HG03064 (cell line): ENCODE results near the gene SH3RF3.

Experiments
- ATAC-seq: cut with Tn5 transposase; IDR thresholded peaks from one replicate; pipeline ENCODE4 v1.9.1; 2021; ENCODE audit warnings: low read depth; ENCODE audit not compliant: unreplicated experiment

Gene SH3RF3

DNA sequence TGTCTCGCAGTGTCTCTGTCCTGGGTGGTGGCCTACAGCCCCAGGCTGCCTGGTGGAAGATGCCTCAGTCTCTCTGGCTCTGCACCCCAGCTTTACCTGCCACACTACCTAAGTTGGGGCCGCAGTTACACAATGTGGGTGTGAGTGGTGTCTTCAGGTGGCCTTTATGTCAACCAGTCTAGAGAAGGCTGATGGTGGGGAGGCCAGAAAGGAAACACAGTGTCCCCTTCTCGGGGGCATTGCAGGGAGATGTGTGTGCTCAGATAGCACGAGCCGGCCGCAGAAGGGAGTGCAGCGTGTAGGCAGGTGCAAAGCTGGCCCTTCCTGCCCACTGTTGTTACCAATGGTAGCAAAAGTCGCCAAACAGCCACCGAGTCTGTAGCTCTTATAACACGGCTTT, 216.1 kb downstream of the SH3RF3 start:
- ATAC-seq = no peak

- ATAC-seq = no peak
Measured at GRCh38 chr2:109345653-109346480, 216.9 kb downstream of the SH3RF3 start.

DNA sequence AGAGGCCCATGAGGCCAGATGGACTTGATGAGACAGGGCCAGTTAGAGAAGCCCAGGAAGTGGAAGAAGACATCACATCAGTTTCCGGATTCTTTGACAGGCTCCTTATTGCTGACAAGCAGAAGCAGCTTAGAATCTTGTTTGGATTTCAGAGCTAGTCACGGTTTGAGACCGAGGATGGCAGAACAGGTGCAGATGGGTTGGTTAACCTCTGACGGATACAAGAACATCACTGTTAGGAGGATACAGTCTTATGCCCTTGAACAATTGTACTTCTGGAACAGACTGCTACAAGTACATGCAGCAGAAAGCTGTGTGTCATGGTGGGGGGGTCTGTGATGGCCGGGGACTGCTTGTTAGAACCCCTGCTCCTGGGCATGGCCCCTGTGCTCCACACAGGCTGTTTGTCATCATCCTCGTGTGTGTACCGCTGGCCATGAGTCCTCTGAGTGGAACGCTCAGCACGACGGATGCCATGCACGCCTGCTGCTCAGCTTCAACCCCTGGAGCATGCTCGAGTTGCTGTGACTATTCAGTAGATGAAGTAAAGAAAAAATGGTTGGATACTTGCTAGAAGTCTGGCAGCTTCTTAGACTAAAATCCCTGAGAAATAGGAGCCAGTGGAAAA, 217.7 kb downstream of the SH3RF3 start:
- ATAC-seq = no peak

- no peak for ATAC-seq
Measured at GRCh38 chr2:109347626-109348025, 218.6 kb downstream of the SH3RF3 start.

GRCh38 chr2:109348190-109348589, 219.2 kb downstream of the SH3RF3 start:
- ATAC-seq = no peak

DNA sequence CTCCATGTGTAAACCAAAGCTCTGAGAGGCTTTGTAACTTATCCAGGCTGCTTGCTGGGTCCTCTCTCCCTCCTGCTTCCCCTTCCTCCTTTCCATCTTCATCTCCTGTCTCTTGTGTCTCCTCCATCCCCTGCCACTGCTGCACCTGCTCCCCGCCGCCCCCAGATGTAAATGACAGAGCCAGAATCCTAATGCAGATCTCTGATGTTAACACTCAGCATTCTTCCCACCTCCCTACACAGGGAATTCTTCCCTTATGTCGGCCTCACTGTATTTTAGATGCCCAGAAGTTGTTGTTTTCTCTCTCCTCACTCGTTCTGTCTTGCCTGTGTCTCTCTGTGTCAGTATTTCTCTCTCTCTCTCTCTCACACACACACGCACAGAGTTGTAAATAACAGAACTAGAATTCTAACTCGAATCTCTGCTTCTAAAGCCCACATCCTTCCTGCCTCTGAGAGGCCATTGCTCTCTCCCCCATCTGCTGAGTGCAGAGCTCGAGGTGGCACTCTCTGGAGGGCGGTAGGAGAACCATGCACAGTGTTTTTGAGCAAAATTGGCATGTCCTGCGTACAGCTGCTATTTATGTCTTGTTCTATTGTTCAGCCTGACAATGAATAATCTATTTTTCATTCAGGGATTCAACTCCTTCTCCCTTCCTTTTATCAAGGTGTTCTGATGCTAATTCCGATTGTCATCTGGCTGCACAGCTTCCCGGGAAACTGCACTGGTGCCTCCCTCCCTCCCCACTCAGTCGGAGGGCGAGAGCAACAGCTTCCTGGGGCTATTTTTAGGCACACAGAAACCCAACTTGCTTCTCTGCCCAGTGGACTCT, 219.9 kb downstream of the SH3RF3 start:
- peak; percentile 76 for ATAC-seq

DNA sequence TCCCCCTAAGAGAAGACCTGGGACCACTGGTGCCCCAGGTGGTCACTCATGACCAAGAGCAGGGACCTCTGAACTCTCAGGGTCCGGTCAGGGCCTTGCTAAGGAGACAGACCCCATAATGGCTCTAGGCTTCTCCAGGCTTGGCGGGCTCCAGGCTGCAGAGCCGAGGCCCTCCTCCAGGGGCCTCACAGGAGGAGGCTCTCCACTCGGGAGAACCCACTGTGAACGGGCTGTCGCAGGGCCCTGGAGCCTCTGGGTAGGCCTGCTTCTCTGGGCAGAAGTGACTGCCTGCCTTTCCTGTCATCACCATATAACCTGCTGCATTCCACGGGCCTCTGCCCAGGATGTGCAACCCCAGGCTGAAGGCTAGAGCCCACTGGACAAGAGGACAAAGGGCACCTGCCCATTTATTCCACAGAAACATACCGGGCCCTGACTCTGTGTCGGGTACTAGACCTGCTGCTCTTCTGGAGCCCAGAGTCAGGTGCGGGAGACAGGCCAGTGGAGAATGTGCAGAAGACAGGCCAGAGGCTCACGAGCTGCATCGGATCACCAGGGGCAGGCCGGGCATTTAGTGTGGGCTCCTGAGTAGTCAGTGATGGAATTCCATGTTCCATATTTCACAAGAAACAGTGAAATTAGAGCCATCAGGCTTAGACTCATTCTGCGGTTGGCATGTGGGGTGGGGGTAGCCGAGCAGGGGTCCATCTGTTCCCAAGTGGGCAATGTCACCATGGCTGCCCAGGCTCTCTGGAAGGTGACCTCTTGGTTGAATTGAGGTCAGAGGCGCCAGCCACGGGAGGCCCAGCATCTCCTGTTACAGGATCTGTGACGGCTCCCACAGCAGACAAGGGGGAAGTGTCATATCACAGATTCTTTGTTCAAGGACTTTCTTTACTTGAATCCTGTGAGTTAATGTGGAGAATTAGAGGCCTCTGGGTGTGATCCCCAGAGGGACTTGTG, 220.8 kb downstream of the SH3RF3 start:
- ATAC-seq = no peak

DNA sequence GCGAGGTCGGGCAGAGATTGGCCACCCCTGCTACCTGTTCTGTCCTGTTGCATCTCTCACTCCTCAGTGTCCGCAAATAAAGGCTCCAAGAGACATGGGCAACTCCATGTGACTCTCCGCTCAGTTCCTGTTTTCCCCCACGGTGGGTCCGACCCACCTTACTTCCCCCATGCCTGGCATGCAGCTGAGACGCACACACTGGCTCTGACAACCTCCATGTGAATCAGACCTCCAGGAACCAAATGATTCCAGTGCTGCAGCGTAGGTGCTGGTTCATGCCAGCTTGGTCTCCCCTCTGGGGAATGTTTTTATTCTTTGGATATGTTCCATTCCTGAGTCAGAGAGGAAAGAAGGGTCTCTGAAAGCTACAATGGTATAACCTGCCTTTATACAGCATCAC, 221.5 kb downstream of the SH3RF3 start:
- ATAC-seq = no peak

DNA sequence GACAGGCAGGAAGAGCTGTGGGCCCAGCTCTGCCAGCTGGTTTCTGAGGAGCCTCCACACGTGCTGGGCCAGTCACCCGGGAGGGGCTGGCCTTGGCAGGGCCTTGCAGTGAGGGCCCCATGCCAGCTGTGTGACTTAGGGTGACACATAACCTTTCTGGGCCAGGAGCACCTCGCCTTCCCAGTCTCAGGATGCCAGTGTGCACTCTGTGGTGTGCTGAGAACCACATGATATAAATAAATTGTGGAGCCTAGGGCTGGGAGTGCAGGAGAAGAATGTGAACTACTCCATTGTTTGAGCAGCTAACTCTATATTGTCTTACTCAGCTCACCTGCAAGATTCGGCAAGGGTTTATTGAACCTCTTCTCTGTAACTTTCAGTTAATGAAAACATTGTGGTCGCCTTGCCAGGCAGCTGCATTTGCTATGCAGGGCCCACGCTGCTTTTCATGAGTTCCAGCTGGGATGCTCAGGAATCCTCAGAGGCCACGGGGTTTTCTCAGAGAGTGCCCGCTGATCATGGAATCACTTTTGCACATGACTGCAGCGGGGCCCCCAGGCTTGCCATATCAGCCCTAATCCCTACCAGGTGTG, 222.3 kb downstream of the SH3RF3 start:
- ATAC-seq = no peak

DNA sequence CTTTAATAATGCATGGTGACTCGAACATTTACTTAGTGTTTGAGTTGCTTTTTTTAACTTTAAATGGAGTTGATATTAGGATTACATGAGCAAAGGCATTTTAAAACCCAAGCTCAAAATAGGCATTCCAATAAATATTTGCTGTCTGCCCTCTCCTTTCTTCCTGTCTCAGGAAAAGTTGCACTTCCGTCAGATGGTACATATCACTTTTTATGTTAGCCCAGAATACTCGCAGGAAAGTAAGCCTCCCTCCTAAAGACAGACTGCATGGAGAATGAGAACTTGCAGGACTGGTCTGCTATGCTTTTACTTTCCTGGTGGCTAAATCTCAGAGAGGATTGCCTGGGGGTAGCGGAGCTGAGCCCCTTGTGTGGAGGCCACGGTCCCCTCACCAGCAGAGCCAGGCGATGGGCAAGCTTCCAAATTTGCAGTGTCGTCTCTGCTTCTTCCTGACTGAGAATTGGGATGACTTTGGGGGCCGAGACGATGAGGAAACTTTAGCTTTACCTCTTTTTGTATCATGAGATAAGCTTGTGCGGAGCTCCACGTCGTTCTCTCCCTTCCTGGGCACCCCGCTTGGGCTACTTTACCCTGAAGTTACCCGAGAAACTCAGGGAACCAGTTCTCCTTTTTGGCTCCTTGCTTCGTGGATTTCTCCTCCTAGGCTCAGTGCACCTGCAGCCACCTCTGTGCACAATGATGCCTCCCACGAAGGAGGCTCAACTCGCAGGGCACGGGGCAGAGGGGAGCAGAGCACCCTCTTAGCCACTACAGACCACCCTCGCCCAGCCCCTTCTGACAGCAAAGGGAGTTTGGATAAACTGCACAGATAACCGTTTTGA, 223.3 kb downstream of the SH3RF3 start:
- no peak for ATAC-seq

GRCh38 chr2:109352898-109353689, 224.1 kb downstream of the SH3RF3 start:
- ATAC-seq = no peak

DNA sequence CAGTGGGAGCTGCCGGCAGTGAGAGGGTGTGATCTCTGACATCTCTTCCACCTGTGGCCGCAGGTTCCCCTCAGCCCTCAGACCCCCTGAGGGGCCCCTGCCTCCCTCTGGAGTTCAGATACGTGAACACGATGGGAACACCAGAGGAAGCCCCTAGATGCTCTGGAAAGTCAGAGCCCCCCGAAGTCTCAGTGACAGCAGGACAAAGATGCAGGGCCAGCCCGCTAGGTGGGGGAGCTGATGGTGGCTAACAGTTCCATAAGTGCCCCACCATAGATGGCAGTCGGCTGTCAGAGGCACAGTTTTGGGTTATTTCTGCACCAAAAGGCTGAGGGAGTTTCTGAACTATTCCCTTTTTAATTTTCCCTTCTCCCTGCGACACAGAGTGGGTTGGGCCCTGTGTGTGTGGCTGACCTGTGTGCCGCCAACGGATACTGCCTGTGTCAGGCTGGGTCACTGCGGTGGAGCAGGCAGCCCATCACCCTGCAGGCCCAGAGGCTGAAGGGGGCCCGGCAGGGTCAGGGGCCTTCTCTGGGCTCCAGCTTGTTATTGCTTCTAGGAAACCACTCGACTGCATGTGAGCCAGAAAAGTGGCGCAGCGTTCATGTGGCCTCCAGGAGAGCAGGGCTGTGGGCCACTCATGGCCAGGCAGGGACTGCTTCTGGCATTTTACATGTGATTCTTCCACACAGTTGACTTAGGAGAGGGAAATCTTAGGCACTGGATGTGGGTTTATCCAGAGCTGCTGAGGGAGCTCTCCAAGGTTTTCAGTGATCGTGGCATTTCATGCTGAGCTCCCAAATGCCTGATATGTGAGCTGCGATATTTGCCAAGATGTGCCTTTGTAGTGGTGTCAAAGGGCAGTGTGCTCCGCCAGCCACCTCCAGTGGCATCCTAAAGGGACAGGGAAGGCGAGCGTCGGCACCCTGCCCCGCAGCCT, 225.1 kb downstream of the SH3RF3 start:
- ATAC-seq = no peak

GRCh38 chr2:109355192-109355843, 226.3 kb downstream of the SH3RF3 start:
- ATAC-seq = no peak

- no peak for ATAC-seq
Measured at GRCh38 chr2:109356324-109357035, 227.5 kb downstream of the SH3RF3 start.

- ATAC-seq = no peak
Measured at GRCh38 chr2:109364217-109364616, 235.2 kb downstream of the SH3RF3 start.

DNA sequence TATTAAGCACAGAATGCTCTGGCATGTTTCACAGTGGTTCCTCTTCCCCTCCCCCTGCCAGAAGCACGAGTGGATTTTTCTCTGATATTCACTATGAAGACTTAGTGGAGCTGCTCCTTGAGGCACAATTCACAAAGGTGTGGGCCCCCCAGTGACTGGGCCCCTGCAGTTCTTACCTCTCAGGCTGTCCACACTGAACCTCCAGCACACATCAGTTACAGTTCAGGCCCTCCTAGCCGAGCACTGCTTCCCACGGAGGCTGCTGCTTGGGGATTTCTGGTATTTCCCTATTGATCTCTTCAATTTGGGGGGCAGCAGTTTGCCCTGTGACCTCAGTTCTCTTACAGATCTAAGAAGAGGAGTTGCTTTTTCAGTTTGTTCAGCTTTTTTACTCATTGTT, 236.1 kb downstream of the SH3RF3 start:
- no peak for ATAC-seq
